Tibial nerve (tissue), 3 donors: ENCODE data around the gene SOX5.

Experiments
- CTCF ChIP-seq, 5 experiments: fragments of 200-600 bp in 3 of 5; fragments of 450-650 bp in 2 of 5; sonication (generic) in 3 of 5; IDR thresholded peaks; one replicate each; pipeline ENCODE4 v1.5.1; 2016 to 2019; ENCODE audit warnings: antibody characterized with exemption in 5 of 5, mild to moderate bottlenecking in 3 of 5, moderate library complexity in 2 of 5
- POLR2A ChIP-seq, 2 donors: fragments of 450-650 bp; IDR thresholded peaks; one replicate each; pipeline ENCODE4 v1.6.1; 2017; ENCODE audit warnings: antibody characterized with exemption in 2 of 2, mild to moderate bottlenecking in 2 of 2, moderate library complexity in 2 of 2

GRCh38 chr12:23851602-23852001 is 97.9 kb downstream of the SOX5 start:
- TF ChIP-seq CTCF (IDR thresholded peaks at IDR 0.05) (no peak), POLR2A (IDR thresholded peaks at IDR 0.05) (no peak)
